Urinary bladder (tissue), 3 donors: ENCODE measurements around the gene GTF2H2C_2.
"Not testable (repeated sequence)": the region's sequence is repeated elsewhere in the genome, so short reads cannot be mapped to it uniquely, and the experiment has no call there.

Source experiments
- DNase-seq: peaks from one replicate; pipeline ENCODE4 v3.0.0-alpha.2; 2015; ENCODE audit errors: extremely low spot score
- H3K27ac ChIP-seq: one replicate; pipeline ENCODE4 v1.5.1; 2013; ENCODE audit warnings: low read depth, mild to moderate bottlenecking, moderate library complexity
- H3K36me3 ChIP-seq: one replicate; pipeline ENCODE4 v1.6.1; 2013; ENCODE audit warnings: mild to moderate bottlenecking, moderate library complexity; ENCODE audit not compliant: insufficient read depth
- H3K4me1 ChIP-seq: one replicate; pipeline ENCODE4 v1.6.1; 2013; ENCODE audit warnings: mild to moderate bottlenecking, moderate library complexity; ENCODE audit not compliant: insufficient read depth
- H3K4me3 ChIP-seq: one replicate; pipeline ENCODE4 v1.5.1; 2013; ENCODE audit warnings: low read depth, low read length
- WGBS: extraction: QIAGEN DNeasy Blood & Tissue Kit; methylation state at CpG from one replicate; pipeline ENCODE4 v1.1.7; 2013; 5-methylcytosine and 5-hydroxymethylcytosine counted together
- donor health status: healthy with polysubstance abuse.
- donor health status: healthy.

The GTF2H2C_2 gene

GRCh38 chr5:70415117-70415516, at the start of gene GTF2H2C_2:
TSS of gene GTF2H2C_2 (plus strand) at chr5:70415368.
- H3K4me3 ChIP-seq, H3K4me1 ChIP-seq, DNase-seq, H3K36me3 ChIP-seq, H3K27ac ChIP-seq: not testable (repeated sequence)
- WGBS, result no CpG with 5 or more reads among the region's 39 CpGs

- not testable (repeated sequence) for DNase-seq, H3K36me3 ChIP-seq, H3K4me1 ChIP-seq, H3K27ac ChIP-seq
- peak overlapping the region; percentile 31 for H3K4me3 ChIP-seq
- WGBS, result under 1% methylated on average over 33 of the region's 71 CpGs
These were observed 14.0 kb upstream of the GTF2H2C_2 start for GRCh38 chr5:70400984-70401686.

GRCh38 chr5:70421322-70421721, 6.2 kb downstream of the GTF2H2C_2 start:
- not testable (repeated sequence) for H3K36me3 ChIP-seq, DNase-seq, H3K4me1 ChIP-seq, H3K27ac ChIP-seq, H3K4me3 ChIP-seq
- no CpG with 5 or more reads among the region's 1 CpG for WGBS

- H3K4me3 ChIP-seq, H3K36me3 ChIP-seq, DNase-seq, H3K4me1 ChIP-seq, H3K27ac ChIP-seq: not testable (repeated sequence)
- no CpG with 5 or more reads among the region's 3 CpGs for WGBS
These were observed 8.0 kb downstream of the GTF2H2C_2 start for GRCh38 chr5:70423215-70423614.

- H3K27ac ChIP-seq, H3K36me3 ChIP-seq, H3K4me3 ChIP-seq, DNase-seq, H3K4me1 ChIP-seq: not testable (repeated sequence)
- no CpG with 5 or more reads among the region's 2 CpGs for WGBS
These were observed 23.4 kb downstream of the GTF2H2C_2 start for GRCh38 chr5:70438518-70438917.

- H3K4me3 ChIP-seq, H3K36me3 ChIP-seq, H3K27ac ChIP-seq, H3K4me1 ChIP-seq, DNase-seq: not testable (repeated sequence)
- no CpG with 5 or more reads among the region's 1 CpG for whole genome bisulfite sequencing
These were observed 34.4 kb downstream of the GTF2H2C_2 start for GRCh38 chr5:70449565-70449964.

GRCh38 chr5:70451249-70451984, 36.2 kb downstream of the GTF2H2C_2 start:
- not testable (repeated sequence) for H3K4me1 ChIP-seq, DNase-seq, H3K4me3 ChIP-seq, H3K27ac ChIP-seq, H3K36me3 ChIP-seq
- no CpG with 5 or more reads among the region's 7 CpGs for WGBS

- no CpG with 5 or more reads among the region's 6 CpGs for WGBS
- H3K4me3 ChIP-seq, H3K4me1 ChIP-seq, H3K27ac ChIP-seq, H3K36me3 ChIP-seq, DNase-seq: not testable (repeated sequence)
These were observed 41.9 kb downstream of the GTF2H2C_2 start for GRCh38 chr5:70457093-70457492.

- H3K4me1 ChIP-seq, H3K36me3 ChIP-seq, H3K27ac ChIP-seq, DNase-seq, H3K4me3 ChIP-seq: not testable (repeated sequence)
- WGBS, result 89% methylated on average over 7 of the region's 13 CpGs
These were observed 44.0 kb downstream of the GTF2H2C_2 start for GRCh38 chr5:70459188-70459587.

GRCh38 chr5:70461984-70462383, 46.8 kb downstream of the GTF2H2C_2 start:
- not testable (repeated sequence) for H3K36me3 ChIP-seq, DNase-seq, H3K4me1 ChIP-seq, H3K27ac ChIP-seq, H3K4me3 ChIP-seq
- WGBS, result no CpG with 5 or more reads among the region's 6 CpGs

- H3K36me3 ChIP-seq, DNase-seq, H3K4me1 ChIP-seq, H3K4me3 ChIP-seq, H3K27ac ChIP-seq: not testable (repeated sequence)
- no CpG with 5 or more reads among the region's 5 CpGs for WGBS
These were observed 49.0 kb downstream of the GTF2H2C_2 start for GRCh38 chr5:70464019-70464637.

- not testable (repeated sequence) for DNase-seq
These were observed 54.9 kb downstream of the GTF2H2C_2 start for GRCh38 chr5:70469926-70470509.

More at GRCh38 chr5:70469926-70470509, 54.9 kb downstream of the GTF2H2C_2 start:
- no CpG with 5 or more reads among the region's 7 CpGs for WGBS
- H3K36me3 ChIP-seq, H3K27ac ChIP-seq, H3K4me3 ChIP-seq, H3K4me1 ChIP-seq: not testable (repeated sequence)
